ENCODE data around the gene LLGL2.

LLGL2 gene

GRCh38 chr17:75546181-75546580 is 20.7 kb downstream of the LLGL2 start:
- FAIRE-seq (no peak), DNase-seq (ENCODE audit: insufficient read length, low spot score) (no peak)

- DNase-seq (ENCODE audit: insufficient read length, low spot score) (no peak), FAIRE-seq (no peak)
Observed at GRCh38 chr17:75547091-75547490, 21.6 kb downstream of the LLGL2 start.

GRCh38 chr17:75548813-75549212 is 23.3 kb downstream of the LLGL2 start:
- no peak for DNase-seq (ENCODE audit: insufficient read length, low spot score)
- peak; percentile 71 for FAIRE-seq

GRCh38 chr17:75549246-75550138 is 24.0 kb downstream of the LLGL2 start:
- no peak for DNase-seq (ENCODE audit: insufficient read length, low spot score)
- FAIRE-seq: peak; percentile 78

- DNase-seq (ENCODE audit: insufficient read length, low spot score) (no peak), FAIRE-seq (no peak)
Observed at GRCh38 chr17:75550139-75550465, 24.6 kb downstream of the LLGL2 start.

- DNase-seq (ENCODE audit: insufficient read length, low spot score): no peak
- FAIRE-seq: peak; percentile 48
Observed at GRCh38 chr17:75551266-75551665, 25.8 kb downstream of the LLGL2 start.

GRCh38 chr17:75552425-75553294 is 27.2 kb downstream of the LLGL2 start:
- peak; percentile 85 for FAIRE-seq

GRCh38 chr17:75553295-75554110 is 28.0 kb downstream of the LLGL2 start:
- FAIRE-seq: no peak
- DNase-seq (ENCODE audit: insufficient read length, low spot score): no peak

More at GRCh38 chr17:75552425-75553294, 27.2 kb downstream of the LLGL2 start:
- peak; percentile 76 for DNase-seq (ENCODE audit: insufficient read length, low spot score)

- DNase-seq (ENCODE audit: insufficient read length, low spot score): no peak
- no peak for FAIRE-seq
Observed at GRCh38 chr17:75555679-75556153, 30.2 kb downstream of the LLGL2 start.

- FAIRE-seq (peak; percentile 80), DNase-seq (ENCODE audit: insufficient read length, low spot score) (peak; percentile 73)
Observed at GRCh38 chr17:75557075-75557851, 31.8 kb downstream of the LLGL2 start.

GRCh38 chr17:75557852-75558665 is 32.6 kb downstream of the LLGL2 start:
- FAIRE-seq (no peak), DNase-seq (ENCODE audit: insufficient read length, low spot score) (no peak)

- peak; percentile 13 for FAIRE-seq
- DNase-seq (ENCODE audit: insufficient read length, low spot score): no peak
Observed at GRCh38 chr17:75558666-75559530, 33.4 kb downstream of the LLGL2 start.

- no peak for FAIRE-seq
- DNase-seq (ENCODE audit: insufficient read length, low spot score): no peak
Observed at GRCh38 chr17:75559958-75560533, 34.5 kb downstream of the LLGL2 start.

- FAIRE-seq (no peak), DNase-seq (ENCODE audit: insufficient read length, low spot score) (no peak)
Observed at GRCh38 chr17:75561927-75562603, 36.6 kb downstream of the LLGL2 start.

- FAIRE-seq: peak; percentile 13
- DNase-seq (ENCODE audit: insufficient read length, low spot score): no peak
Observed at GRCh38 chr17:75563063-75563758, 37.7 kb downstream of the LLGL2 start.

- FAIRE-seq: peak; percentile 60
- no peak for DNase-seq (ENCODE audit: insufficient read length, low spot score)
Observed at GRCh38 chr17:75564195-75564594, 38.7 kb downstream of the LLGL2 start.

- peak; percentile 85 for DNase-seq (ENCODE audit: insufficient read length, low spot score)
- FAIRE-seq: peak; percentile 9
Observed at GRCh38 chr17:75565066-75565465, 39.6 kb downstream of the LLGL2 start.
